Right lobe of liver (tissue), 6 donors: Measurements from ENCODE around the gene ZFPM1. TPM values are rescaled to one million over a fixed set of nuclear protein-coding genes. Genes with fewer than 3 reads are reported as not detected.

Experiments
- ATAC-seq, 4 donors: fragments of 200-7000 bp; cut with Tn5 transposase; one replicate each; pipeline ENCODE4 v1.9.1; 2020; ENCODE audit warnings: mild to moderate bottlenecking in 4 of 4, moderate library complexity in 4 of 4
- DNase-seq, 3 donors: peaks; one replicate each; pipeline ENCODE4 v3.0.0-alpha.2; 2020
- H3K27ac ChIP-seq, 3 donors: fragments of 200-600 bp; one replicate each; pipeline ENCODE4 v1.8.0; 2022
- H3K27me3 ChIP-seq, 2 donors: fragments of 200-600 bp; one replicate each; pipeline ENCODE4 v1.8.0; 2022
- H3K36me3 ChIP-seq, 4 donors: fragments of 200-600 bp; sonication (generic) in 1 of 4; one replicate each; pipeline versions ENCODE4 v1.5.1 to v1.8.0; 2017 to 2022; ENCODE audit warnings: control low read depth in 1 of 4
- H3K4me1 ChIP-seq, 4 donors: fragments of 200-600 bp; sonication (generic) in 1 of 4; one replicate each; pipeline versions ENCODE4 v1.5.1 to v1.8.0; 2017 to 2022; ENCODE audit warnings: control low read depth in 1 of 4
- H3K4me3 ChIP-seq, 3 donors: fragments of 200-600 bp; one replicate each; pipeline ENCODE4 v1.8.0; 2022
- H3K9me3 ChIP-seq, 4 donors: fragments of 200-600 bp; sonication (generic) in 1 of 4; one replicate each; pipeline versions ENCODE4 v1.5.1 to v1.8.0; 2017 to 2022; ENCODE audit warnings: control low read depth in 1 of 4
- CTCF ChIP-seq, 4 donors: fragments of 200-600 bp in 3 of 4; fragments of 450-650 bp in 1 of 4; IDR thresholded peaks; one replicate each; pipeline versions ENCODE4 v1.5.1 to v1.8.0; 2016 to 2022; ENCODE audit warnings: antibody characterized with exemption in 4 of 4, mild to moderate bottlenecking in 2 of 4
- POLR2A ChIP-seq: fragments of 450-650 bp; IDR thresholded peaks from one replicate; pipeline ENCODE4 v1.6.1; 2017; ENCODE audit warnings: antibody characterized with exemption, mild to moderate bottlenecking
- WGBS: methylation state at CpG from one replicate; pipeline ENCODE4 v1.1.6; 2018; ENCODE audit warnings: low coverage, low lambda C conversion rate; ENCODE audit not compliant: insufficient coverage; ENCODE audit errors: missing lambda C conversion rate; 5-methylcytosine and 5-hydroxymethylcytosine counted together
- intact Hi-C, 2 donors: fragments of 100-400 bp; cut with DNase I; formaldehyde crosslinking; loops; one replicate each; pipeline versions ENCODE4 v1.11.2 to v1.14.1; 2022
- total RNA-seq, 6 experiments: library from RNA; depleted of rRNA in 2 of 6; stranded (reverse); fragments of >200 nt in 2 of 6; fragmentation: NEBNext Ultra II Directional in 3 of 6; extraction: Animal tissue kit (Norgen Biotek cat#: 25700) in 3 of 6; gene quantifications; one replicate each; pipeline versions ENCODE4 v1.1.0 to v1.2.4, GENCODE V29; 2016 to 2023
- donor health status: DM: no; HTN: yes; CAD: no.
- donor health status: DM: no; HTN: no; CAD: no.
- donor health status: DM: no; HTN: no; CAD: no.
- donor health status: DM: no; HTN: yes; CAD: no.
- donor health status: DM: no; HTN: yes; CAD: no.

Gene ZFPM1
- total RNA-seq, 6 experiments from 2014 or later: 3.8 to 15.5 (median 8.3) TPM

DNA sequence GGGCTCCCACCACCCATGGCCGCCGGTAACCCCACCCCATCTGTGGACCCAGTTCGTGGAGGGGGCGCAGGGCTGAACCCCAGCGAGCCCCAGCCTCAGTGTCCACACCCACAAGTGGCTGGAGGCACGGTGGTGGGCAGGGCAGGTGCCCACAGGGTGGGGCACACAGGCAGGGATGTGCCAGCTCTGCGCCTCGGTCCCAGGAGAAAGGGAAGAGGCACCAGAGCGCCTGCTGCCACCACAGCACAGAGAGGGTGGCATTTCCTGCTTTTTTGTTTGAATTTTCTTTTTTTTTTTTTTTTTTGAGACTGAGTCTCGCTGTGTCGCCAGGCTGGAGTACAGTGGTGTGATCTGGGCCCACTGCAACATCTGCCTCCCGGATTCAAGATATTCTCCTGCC is 19.0 kb downstream of the ZFPM1 start:
- ATAC-seq: no peak
- H3K36me3 ChIP-seq: no peaks in the 10 kb centered on the region
- 36% methylated on average over 4 of the region's 12 CpGs for WGBS
- TF ChIP-seq POLR2A: no peak
- TF ChIP-seq CTCF (IDR thresholded peaks at IDR 0.05): no peak
- no peak overlapping the region for H3K27ac ChIP-seq
- no peaks in the 10 kb centered on the region for H3K9me3 ChIP-seq
- H3K4me1 ChIP-seq: peaks cover 0 to 37% (median 18%) of the 10 kb centered on the region in 4 donors
- H3K27me3 ChIP-seq: no peaks in the 10 kb centered on the region
- no peak for DNase-seq
- intact Hi-C loops: no loop called here
- no peak overlapping the region for H3K4me3 ChIP-seq

DNA sequence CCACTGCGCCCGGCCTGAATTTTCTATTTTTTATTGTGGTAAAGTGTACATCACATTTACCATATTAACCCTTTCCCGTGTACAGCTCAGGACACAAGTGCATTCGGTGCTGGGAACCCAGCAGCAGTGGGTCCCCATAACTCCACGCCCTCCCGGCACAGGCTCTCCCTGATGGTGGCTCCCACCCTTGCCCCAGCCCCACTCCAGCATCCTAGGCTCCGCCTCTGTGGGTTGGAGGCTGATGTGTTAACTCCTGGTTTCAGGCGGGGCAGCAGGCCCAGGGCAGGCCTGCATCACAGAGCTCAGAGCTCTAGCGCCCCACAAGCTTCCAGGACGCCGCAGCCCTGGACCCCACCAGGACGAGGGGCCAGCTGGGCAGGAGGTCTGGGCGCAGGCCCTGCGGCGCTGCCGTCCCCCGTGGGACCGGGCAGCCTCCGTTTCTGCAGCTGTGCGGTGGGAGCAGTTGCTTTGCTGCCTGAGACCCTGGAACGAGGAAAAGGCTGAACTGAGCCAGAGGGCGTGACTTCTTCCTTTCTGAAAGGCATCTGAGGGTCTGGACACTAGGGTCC is 19.6 kb downstream of the ZFPM1 start:
- Histone ChIP-seq H3K27ac (peak overlapping the region in 2 of 3 donors; percentile 55 to 57), H3K4me3 (no peak overlapping the region), H3K36me3 (no peaks in the 10 kb centered on the region), H3K4me1 (peaks cover 0 to 44% (median 23%) of the 10 kb centered on the region in 4 donors), H3K9me3 (no peaks in the 10 kb centered on the region), H3K27me3 (no peaks in the 10 kb centered on the region)
- intact Hi-C loops: no loop called here
- ATAC-seq (no peak), DNase-seq (no peak)
- no peak for TF ChIP-seq CTCF (IDR thresholded peaks at IDR 0.05)
- TF ChIP-seq POLR2A: no peak
- WGBS: 92% methylated on average over 12 of the region's 22 CpGs

DNA sequence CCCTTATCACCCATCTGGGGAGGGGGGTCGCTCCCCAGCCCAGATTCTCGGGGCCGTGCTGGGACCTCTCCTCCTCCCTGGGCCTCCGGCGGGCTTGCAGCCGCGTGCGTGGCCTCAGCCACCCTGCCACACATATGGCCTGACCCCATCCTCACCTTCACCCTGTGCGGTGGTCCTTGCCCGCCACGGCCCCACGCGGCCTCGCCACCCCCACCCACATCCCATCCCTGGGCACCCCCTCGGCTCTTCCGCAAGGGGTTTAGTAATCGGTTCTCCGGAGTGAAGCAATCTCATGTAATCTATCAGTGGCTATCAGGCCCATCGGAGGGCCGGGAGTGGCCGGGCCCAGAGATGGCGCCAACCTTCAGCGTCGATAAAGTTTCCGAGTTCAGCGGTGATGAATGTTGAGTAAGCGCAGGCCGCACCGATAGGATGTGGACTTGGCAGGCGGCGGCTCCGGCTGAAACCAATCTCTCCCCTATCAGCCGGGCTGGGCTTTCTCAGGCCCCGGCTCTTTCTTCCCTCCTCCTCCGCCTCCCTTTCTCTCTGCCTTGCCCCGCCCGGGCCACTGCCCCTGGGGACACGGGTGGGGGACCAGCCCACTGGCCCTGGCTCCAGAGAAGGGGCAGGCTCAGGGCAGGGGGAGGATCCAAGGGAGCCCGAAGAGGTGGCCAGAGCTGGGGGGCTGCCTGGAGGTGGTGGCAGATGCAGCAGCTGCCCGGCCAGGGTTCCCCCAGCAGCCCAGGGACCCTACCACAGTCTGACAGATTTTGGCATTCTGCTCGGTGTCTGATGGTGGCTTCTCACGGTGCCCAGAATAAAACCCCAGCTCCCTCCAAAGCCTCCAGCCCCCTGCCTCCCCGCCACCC is 20.8 kb downstream of the ZFPM1 start:
- Histone ChIP-seq H3K4me3 (no peak overlapping the region), H3K27ac (peak overlapping the region; percentile 44 to 57 (median 55)), H3K27me3 (no peaks in the 10 kb centered on the region), H3K4me1 (peaks cover 0 to 54% (median 20%) of the 10 kb centered on the region in 4 donors), H3K36me3 (no peaks in the 10 kb centered on the region), H3K9me3 (no peaks in the 10 kb centered on the region)
- intact Hi-C loops: no loop called here
- ATAC-seq (peak; percentile 71 to 81 (median 77)), DNase-seq (peak; percentile 79 to 90 (median 84))
- WGBS: 23% methylated on average over 6 of the region's 43 CpGs
- peak; percentile 27 for TF ChIP-seq POLR2A
- TF ChIP-seq CTCF (IDR thresholded peaks at IDR 0.05): no peak

GRCh38 chr16:88475037-88475436 is 22.0 kb downstream of the ZFPM1 start:
- Histone ChIP-seq H3K27ac (no peak overlapping the region), H3K4me1 (peaks cover 0 to 54% (median 17%) of the 10 kb centered on the region in 4 donors)
- ATAC-seq: no peak

More at GRCh38 chr16:88475037-88475436, 22.0 kb downstream of the ZFPM1 start:
- DNase-seq: no peak
- 89% methylated on average over 5 of the region's 13 CpGs for WGBS
- intact Hi-C loops: no loop called here
- H3K27me3 ChIP-seq: no peaks in the 10 kb centered on the region
- H3K4me3 ChIP-seq: no peak overlapping the region
- TF ChIP-seq CTCF (IDR thresholded peaks at IDR 0.05): no peak
- no peak for TF ChIP-seq POLR2A
- H3K9me3 ChIP-seq: no peaks in the 10 kb centered on the region
- H3K36me3 ChIP-seq: no peaks in the 10 kb centered on the region
